ENCODE results near the gene VASH2. TPM values are rescaled to one million over a fixed set of nuclear protein-coding genes. Genes with fewer than 3 reads are reported as not detected.

VASH2 gene
- total RNA-seq, 1 experiment from 2014 or later: not detected

GRCh38 chr1:212955098-212955497 lies 4.8 kb downstream of the VASH2 start:
- Histone ChIP-seq H3K79me2 (ENCODE audit: low read length) (no peaks in the 10 kb centered on the region), H3K9ac (ENCODE audit: low read length) (no peak overlapping the region)

DNA sequence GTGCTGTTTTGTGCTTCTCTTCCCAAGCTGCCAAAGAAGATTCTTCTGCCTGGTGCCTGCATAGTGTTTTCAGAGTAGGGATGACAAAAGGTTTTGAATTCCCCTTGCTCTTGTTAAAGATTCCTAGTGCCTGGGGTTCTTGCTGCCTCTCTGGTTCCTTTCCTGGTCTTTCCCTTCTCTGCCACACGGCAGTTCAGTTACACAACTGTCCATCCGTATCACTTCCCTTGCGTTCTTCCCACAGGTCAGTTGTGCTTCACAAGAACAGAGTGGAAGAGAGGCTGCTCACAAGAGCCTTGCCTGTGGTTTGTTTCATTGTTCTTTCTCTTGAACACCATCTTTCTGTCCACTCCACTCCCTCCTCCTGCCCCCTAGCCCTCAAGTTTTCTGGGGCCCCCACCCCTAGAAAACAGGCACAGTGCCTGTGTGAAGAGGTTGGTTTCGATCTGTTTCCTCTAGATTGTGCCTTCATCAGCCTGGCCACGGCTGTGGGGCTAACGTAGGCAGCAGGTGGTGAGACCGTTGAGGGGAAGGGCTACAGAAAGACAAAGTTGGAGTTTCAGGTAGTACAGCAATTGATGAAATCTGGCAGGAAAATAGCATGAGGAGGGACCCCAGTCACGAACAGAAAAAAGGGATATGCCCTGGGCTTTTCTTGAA lies 5.8 kb downstream of the VASH2 start:
- no peaks in the 10 kb centered on the region for H3K79me2 ChIP-seq (ENCODE audit: low read length)
- no peaks in the 10 kb centered on the region for H3K27me3 ChIP-seq (ENCODE audit: low read length)
- H3K9ac ChIP-seq (ENCODE audit: low read length): no peak overlapping the region
- H2AFZ ChIP-seq (ENCODE audit: low read length): no peak overlapping the region
- H3K4me3 ChIP-seq (ENCODE audit: low read length): no peak overlapping the region
- no peaks in the 10 kb centered on the region for H4K20me1 ChIP-seq (ENCODE audit: insufficient read depth, low read depth, low read length)
- peak overlapping the region; percentile 1 for H3K4me2 ChIP-seq (ENCODE audit: low read depth, low read length, poor library complexity, severe bottlenecking)
- no peaks in the 10 kb centered on the region for H3K36me3 ChIP-seq (ENCODE audit: insufficient read depth, low read length)
- no peaks in the 10 kb centered on the region for H3K9me2 ChIP-seq (replicated peaks; ENCODE audit: insufficient read depth, low read length)
- DNase-seq: no peak
- H3K9me3 ChIP-seq (ENCODE audit: low read length): no peaks in the 10 kb centered on the region
- H3K27ac ChIP-seq (ENCODE audit: low read length): no peak overlapping the region
- peaks cover 23% of the 10 kb centered on the region for H3K4me1 ChIP-seq (ENCODE audit: low read length)

More at GRCh38 chr1:212955098-212955497, 4.8 kb downstream of the VASH2 start:
- H3K4me2 ChIP-seq (ENCODE audit: low read depth, low read length, poor library complexity, severe bottlenecking): no peak overlapping the region
- H3K4me3 ChIP-seq (ENCODE audit: low read length): no peak overlapping the region
- H3K9me2 ChIP-seq (replicated peaks; ENCODE audit: insufficient read depth, low read length): no peaks in the 10 kb centered on the region
- no peaks in the 10 kb centered on the region for H3K27me3 ChIP-seq (ENCODE audit: low read length)
- DNase-seq: no peak
- H3K4me1 ChIP-seq (ENCODE audit: low read length): peaks cover 23% of the 10 kb centered on the region
- H4K20me1 ChIP-seq (ENCODE audit: insufficient read depth, low read depth, low read length): no peaks in the 10 kb centered on the region
- no peaks in the 10 kb centered on the region for H3K9me3 ChIP-seq (ENCODE audit: low read length)
- H3K36me3 ChIP-seq (ENCODE audit: insufficient read depth, low read length): no peaks in the 10 kb centered on the region
- no peak overlapping the region for H3K27ac ChIP-seq (ENCODE audit: low read length)
- H2AFZ ChIP-seq (ENCODE audit: low read length): no peak overlapping the region

- Histone ChIP-seq H3K36me3 (ENCODE audit: insufficient read depth, low read length) (no peaks in the 10 kb centered on the region), H3K9me3 (ENCODE audit: low read length) (no peaks in the 10 kb centered on the region), H3K9ac (ENCODE audit: low read length) (no peak overlapping the region), H3K9me2 (replicated peaks; ENCODE audit: insufficient read depth, low read length) (no peaks in the 10 kb centered on the region), H3K4me2 (ENCODE audit: low read depth, low read length, poor library complexity, severe bottlenecking) (no peak overlapping the region), H3K27me3 (ENCODE audit: low read length) (no peaks in the 10 kb centered on the region), H2AFZ (ENCODE audit: low read length) (no peak overlapping the region), H3K79me2 (ENCODE audit: low read length) (no peaks in the 10 kb centered on the region), H3K27ac (ENCODE audit: low read length) (no peak overlapping the region), H3K4me1 (ENCODE audit: low read length) (peaks cover 23% of the 10 kb centered on the region), H4K20me1 (ENCODE audit: insufficient read depth, low read depth, low read length) (no peaks in the 10 kb centered on the region), H3K4me3 (ENCODE audit: low read length) (no peak overlapping the region)
- no peak for DNase-seq
Observed at GRCh38 chr1:212957546-212957945, 7.2 kb downstream of the VASH2 start.

GRCh38 chr1:212958175-212958574 lies 7.8 kb downstream of the VASH2 start:
- peaks cover 23% of the 10 kb centered on the region for H3K4me1 ChIP-seq (ENCODE audit: low read length)

DNA sequence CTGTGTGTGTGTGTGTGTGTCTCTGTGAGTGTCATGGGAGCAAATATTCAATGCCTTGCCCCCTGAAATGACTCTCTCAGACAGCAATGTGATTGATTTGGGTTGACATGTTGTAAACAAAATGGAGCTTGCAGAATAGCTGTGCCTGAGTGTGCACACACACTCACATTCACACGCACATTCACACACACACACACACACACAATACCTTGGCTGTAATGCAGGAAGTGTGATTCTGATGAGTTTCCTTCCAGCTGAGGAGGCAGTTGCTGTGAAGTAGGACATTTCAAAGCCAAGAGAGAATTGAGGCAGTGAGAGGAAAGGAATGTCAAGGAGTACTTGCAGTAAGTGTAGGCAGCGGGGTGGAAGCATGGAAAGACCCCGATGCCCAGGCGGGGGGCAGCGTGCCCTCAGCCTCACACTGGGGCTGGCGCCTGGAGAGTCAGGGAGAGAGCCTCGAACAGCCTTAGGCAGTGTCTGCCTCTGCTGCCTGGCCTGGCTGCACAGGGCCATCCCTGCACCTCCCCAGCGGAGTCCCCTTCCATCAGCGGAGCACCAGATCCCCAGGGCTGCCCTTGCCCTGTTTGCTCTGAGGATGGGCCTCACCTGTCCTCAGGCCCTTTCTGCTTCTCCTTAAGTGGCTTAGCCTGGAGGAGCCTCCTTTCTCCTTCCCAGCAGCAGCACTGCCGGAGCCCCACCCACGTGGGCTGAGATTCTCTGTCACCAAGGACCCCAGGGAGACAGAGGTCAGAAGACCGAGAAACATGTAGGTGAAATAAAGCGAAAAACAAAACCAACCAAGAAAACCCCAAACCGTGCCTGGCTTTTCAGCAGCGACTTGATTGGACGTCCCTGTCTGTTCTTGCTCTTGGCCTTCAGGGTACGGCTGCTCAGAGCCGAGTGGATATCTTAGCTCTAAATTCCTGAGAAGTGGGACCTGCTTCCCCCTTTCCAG lies 9.2 kb downstream of the VASH2 start:
- Histone ChIP-seq H3K79me2 (ENCODE audit: low read length) (no peaks in the 10 kb centered on the region), H3K9ac (ENCODE audit: low read length) (no peak overlapping the region), H3K4me1 (ENCODE audit: low read length) (peaks cover 23% of the 10 kb centered on the region), H3K36me3 (ENCODE audit: insufficient read depth, low read length) (no peaks in the 10 kb centered on the region), H2AFZ (ENCODE audit: low read length) (no peak overlapping the region), H3K27me3 (ENCODE audit: low read length) (no peaks in the 10 kb centered on the region), H3K4me3 (ENCODE audit: low read length) (no peak overlapping the region), H3K9me3 (ENCODE audit: low read length) (no peaks in the 10 kb centered on the region), H4K20me1 (ENCODE audit: insufficient read depth, low read depth, low read length) (no peaks in the 10 kb centered on the region), H3K9me2 (replicated peaks; ENCODE audit: insufficient read depth, low read length) (no peaks in the 10 kb centered on the region), H3K4me2 (ENCODE audit: low read depth, low read length, poor library complexity, severe bottlenecking) (no peak overlapping the region), H3K27ac (ENCODE audit: low read length) (no peak overlapping the region)
- DNase-seq: no peak

More at GRCh38 chr1:212958175-212958574, 7.8 kb downstream of the VASH2 start:
- no peaks in the 10 kb centered on the region for H3K27me3 ChIP-seq (ENCODE audit: low read length)
- no peaks in the 10 kb centered on the region for H3K36me3 ChIP-seq (ENCODE audit: insufficient read depth, low read length)
- no peak overlapping the region for H3K9ac ChIP-seq (ENCODE audit: low read length)
- H3K9me2 ChIP-seq (replicated peaks; ENCODE audit: insufficient read depth, low read length): no peaks in the 10 kb centered on the region
- no peak for DNase-seq
- H4K20me1 ChIP-seq (ENCODE audit: insufficient read depth, low read depth, low read length): no peaks in the 10 kb centered on the region
- no peak overlapping the region for H2AFZ ChIP-seq (ENCODE audit: low read length)
- H3K79me2 ChIP-seq (ENCODE audit: low read length): no peaks in the 10 kb centered on the region
- H3K4me3 ChIP-seq (ENCODE audit: low read length): no peak overlapping the region
- no peak overlapping the region for H3K4me2 ChIP-seq (ENCODE audit: low read depth, low read length, poor library complexity, severe bottlenecking)
- no peak overlapping the region for H3K27ac ChIP-seq (ENCODE audit: low read length)
- no peaks in the 10 kb centered on the region for H3K9me3 ChIP-seq (ENCODE audit: low read length)

DNA sequence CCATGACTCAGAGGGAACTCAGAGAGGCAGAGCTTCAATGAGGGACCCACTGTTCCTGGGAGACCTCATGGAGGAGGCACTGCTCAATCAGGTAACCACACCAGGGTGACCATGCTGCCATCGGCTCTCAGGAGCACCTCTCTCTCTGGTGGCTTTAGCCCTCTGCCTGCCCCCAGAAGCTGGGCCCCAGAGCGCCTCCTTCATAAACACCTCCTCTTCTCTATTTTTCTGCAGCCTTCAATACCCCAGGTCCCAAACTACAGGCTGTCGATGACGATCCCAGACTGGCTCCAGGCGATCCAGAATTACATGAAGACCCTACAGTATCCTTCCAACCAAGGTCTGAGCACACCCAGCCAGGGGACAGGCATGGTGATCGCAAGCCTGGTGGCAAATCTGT lies 10.6 kb downstream of the VASH2 start:
- H3K4me1 ChIP-seq (ENCODE audit: low read length): peaks cover 23% of the 10 kb centered on the region
- H4K20me1 ChIP-seq (ENCODE audit: insufficient read depth, low read depth, low read length): no peaks in the 10 kb centered on the region
- H3K9ac ChIP-seq (ENCODE audit: low read length): no peak overlapping the region

DNA sequence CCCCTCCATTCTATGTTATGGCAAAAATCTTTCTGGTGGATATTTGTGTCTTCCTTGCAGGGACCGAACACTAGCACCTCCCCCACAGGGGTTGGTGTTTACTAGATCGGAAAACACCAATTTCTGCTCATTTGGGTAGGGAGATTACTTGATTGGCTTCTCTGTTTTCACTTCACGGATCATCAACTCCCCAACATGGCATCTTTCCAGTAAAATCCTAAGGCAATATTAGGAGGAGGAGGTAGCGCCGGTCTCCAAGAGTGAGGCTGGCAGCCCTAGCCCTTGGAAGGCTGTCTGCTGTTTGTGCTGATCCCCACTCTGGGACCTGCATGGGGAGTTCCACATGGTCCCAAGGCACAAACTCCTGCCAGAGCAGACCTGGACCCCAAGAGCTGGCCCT lies 12.2 kb downstream of the VASH2 start:
- peaks cover 10% of the 10 kb centered on the region for H3K4me1 ChIP-seq (ENCODE audit: low read length)
- no peaks in the 10 kb centered on the region for H3K27me3 ChIP-seq (ENCODE audit: low read length)
- no peak overlapping the region for H3K4me2 ChIP-seq (ENCODE audit: low read depth, low read length, poor library complexity, severe bottlenecking)
- H3K36me3 ChIP-seq (ENCODE audit: insufficient read depth, low read length): no peaks in the 10 kb centered on the region
- no peak overlapping the region for H3K9ac ChIP-seq (ENCODE audit: low read length)
- no peaks in the 10 kb centered on the region for H3K9me3 ChIP-seq (ENCODE audit: low read length)
- H3K9me2 ChIP-seq (replicated peaks; ENCODE audit: insufficient read depth, low read length): no peaks in the 10 kb centered on the region
- no peaks in the 10 kb centered on the region for H3K79me2 ChIP-seq (ENCODE audit: low read length)
- no peaks in the 10 kb centered on the region for H4K20me1 ChIP-seq (ENCODE audit: insufficient read depth, low read depth, low read length)
- H2AFZ ChIP-seq (ENCODE audit: low read length): no peak overlapping the region
- DNase-seq: no peak
- no peak overlapping the region for H3K4me3 ChIP-seq (ENCODE audit: low read length)
- no peak overlapping the region for H3K27ac ChIP-seq (ENCODE audit: low read length)

More for the DNA sequence above, 10.6 kb downstream of the VASH2 start:
- Histone ChIP-seq H3K79me2 (ENCODE audit: low read length) (no peaks in the 10 kb centered on the region), H3K9me3 (ENCODE audit: low read length) (no peaks in the 10 kb centered on the region), H3K27ac (ENCODE audit: low read length) (no peak overlapping the region), H3K27me3 (ENCODE audit: low read length) (no peaks in the 10 kb centered on the region), H3K4me2 (ENCODE audit: low read depth, low read length, poor library complexity, severe bottlenecking) (no peak overlapping the region), H3K36me3 (ENCODE audit: insufficient read depth, low read length) (no peaks in the 10 kb centered on the region), H2AFZ (ENCODE audit: low read length) (no peak overlapping the region), H3K4me3 (ENCODE audit: low read length) (no peak overlapping the region), H3K9me2 (replicated peaks; ENCODE audit: insufficient read depth, low read length) (no peaks in the 10 kb centered on the region)
- no peak for DNase-seq

GRCh38 chr1:212964102-212964501 lies 13.8 kb downstream of the VASH2 start:
- Histone ChIP-seq H3K4me2 (ENCODE audit: low read depth, low read length, poor library complexity, severe bottlenecking) (no peak overlapping the region), H4K20me1 (ENCODE audit: insufficient read depth, low read depth, low read length) (no peaks in the 10 kb centered on the region), H3K9me3 (ENCODE audit: low read length) (no peaks in the 10 kb centered on the region), H2AFZ (ENCODE audit: low read length) (no peak overlapping the region), H3K27me3 (ENCODE audit: low read length) (no peaks in the 10 kb centered on the region), H3K4me3 (ENCODE audit: low read length) (no peak overlapping the region), H3K9ac (ENCODE audit: low read length) (no peak overlapping the region), H3K9me2 (replicated peaks; ENCODE audit: insufficient read depth, low read length) (no peaks in the 10 kb centered on the region), H3K27ac (ENCODE audit: low read length) (no peak overlapping the region), H3K79me2 (ENCODE audit: low read length) (no peaks in the 10 kb centered on the region), H3K36me3 (ENCODE audit: insufficient read depth, low read length) (no peaks in the 10 kb centered on the region), H3K4me1 (ENCODE audit: low read length) (no peaks in the 10 kb centered on the region)
- no peak for DNase-seq

Measured in Karpas-422 (cell line).